ENCODE results near the gene HS3ST4. TPM values are rescaled to one million over a fixed set of nuclear protein-coding genes. Genes with fewer than 3 reads are reported as not detected.

Gene HS3ST4
- total RNA-seq, 5 donors from 2014 or later (not counting 1 experiment from before 2014, with no cell fraction given), result not detected

DNA sequence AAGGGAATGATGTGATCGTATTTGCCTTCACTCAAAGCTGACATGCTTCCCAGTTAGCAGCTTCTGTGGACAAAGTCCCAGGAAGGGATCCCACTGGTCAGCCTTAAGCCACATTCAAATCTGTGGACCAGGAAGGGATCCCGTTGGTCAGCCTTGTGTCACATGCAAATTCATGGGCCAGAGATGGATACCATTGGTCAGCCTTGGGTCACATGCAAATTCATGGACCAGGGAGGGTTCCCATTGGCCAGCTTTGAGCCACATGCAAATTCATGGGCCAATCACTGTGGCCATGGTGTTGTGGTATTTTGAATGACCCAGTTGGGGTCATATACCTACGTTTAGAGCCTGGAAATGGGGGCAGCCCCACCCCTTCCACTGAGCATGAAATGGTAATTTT is 201.6 kb downstream of the HS3ST4 start:
- Histone ChIP-seq H3K27ac (ENCODE audit: low read length) (no peak overlapping the region), H3K4me3 (ENCODE audit: control insufficient read depth in 1 of 2, extremely low read depth in 1 of 2, low read length in 1 of 2) (no peak overlapping the region), H3K4me1 (ENCODE audit: control insufficient read depth in 1 of 2, extremely low read depth in 1 of 2, insufficient read depth in 2 of 2, low read length in 2 of 2) (no peaks in the 10 kb centered on the region), H3K36me3 (ENCODE audit: control insufficient read depth in 2 of 2, extremely low read depth in 1 of 2, insufficient read depth in 1 of 2, low read length in 1 of 2) (no peaks in the 10 kb centered on the region), H3K27me3 (replicated peaks in 1 of 2; ENCODE audit: control insufficient read depth in 2 of 2, extremely low read depth in 1 of 2, insufficient read depth in 2 of 2, low read length in 1 of 2) (peaks cover 2 to 5% of the 10 kb centered on the region in 2 experiments), H3K9me3 (no peaks in the 10 kb centered on the region)
- no peak overlapping the region for H3K27ac Mint-ChIP-seq
- H3K4me3 Mint-ChIP-seq, result no peak overlapping the region
- peaks cover 17 to 38% of the 10 kb centered on the region in 2 donors for H3K27me3 Mint-ChIP-seq
- no peak for ATAC-seq (replicated peaks in 1 of 4)
- no peaks in the 10 kb centered on the region for H3K4me1 Mint-ChIP-seq
- no peak for DNase-seq
- ChIA-PET POLR2A (no interaction called here), CTCF (no interaction called here)
- H3K36me3 Mint-ChIP-seq, result no peaks in the 10 kb centered on the region
- peaks cover 0 to 6% (median 0%) of the 10 kb centered on the region in 3 donors for H3K9me3 Mint-ChIP-seq
- 63% methylated on average over 1 of the region's 3 CpGs for WGBS (ENCODE audit: insufficient coverage)

DNA sequence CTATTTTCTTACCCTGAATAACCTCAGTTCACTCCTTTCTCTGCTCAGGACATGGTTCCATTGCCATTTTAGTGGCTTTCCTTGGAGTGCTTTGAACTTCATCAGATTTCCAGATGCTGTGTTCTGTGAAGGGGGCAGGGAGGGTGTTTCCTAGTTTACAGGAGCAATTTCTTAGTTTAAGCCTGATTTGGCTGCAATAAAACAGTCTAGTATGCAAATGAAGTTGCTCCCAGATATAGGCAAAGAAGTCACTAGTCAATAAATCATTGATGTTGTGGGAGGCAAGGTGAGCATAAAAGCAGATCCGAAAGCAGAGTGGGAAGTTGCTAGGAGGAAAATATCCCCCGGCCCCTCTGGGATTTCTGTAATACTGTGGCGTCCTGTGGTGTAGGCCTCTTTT is 202.3 kb downstream of the HS3ST4 start:
- peaks cover 2 to 5% of the 10 kb centered on the region in 2 experiments for H3K27me3 ChIP-seq (replicated peaks in 1 of 2; ENCODE audit: control insufficient read depth in 2 of 2, extremely low read depth in 1 of 2, insufficient read depth in 2 of 2, low read length in 1 of 2)
- ATAC-seq (replicated peaks in 1 of 4) (no peak), DNase-seq (no peak)
- Mint-ChIP-seq H3K4me1 (no peaks in the 10 kb centered on the region), H3K4me3 (no peak overlapping the region), H3K27ac (no peak overlapping the region), H3K36me3 (no peaks in the 10 kb centered on the region), H3K9me3 (peaks cover 0 to 6% (median 0%) of the 10 kb centered on the region in 3 donors), H3K27me3 (peaks cover 17 to 39% of the 10 kb centered on the region in 2 donors)
- 100% methylated on average over 1 of the region's 3 CpGs for WGBS (ENCODE audit: insufficient coverage)
- CTCF ChIA-PET, result no interaction called here
- POLR2A ChIA-PET, result no interaction called here
- H3K27ac ChIP-seq (ENCODE audit: low read length), result no peak overlapping the region
- H3K4me1 ChIP-seq (ENCODE audit: control insufficient read depth in 1 of 2, extremely low read depth in 1 of 2, insufficient read depth in 2 of 2, low read length in 2 of 2), result no peaks in the 10 kb centered on the region
- no peaks in the 10 kb centered on the region for H3K36me3 ChIP-seq (ENCODE audit: control insufficient read depth in 2 of 2, extremely low read depth in 1 of 2, insufficient read depth in 1 of 2, low read length in 1 of 2)
- no peaks in the 10 kb centered on the region for H3K9me3 ChIP-seq
- no peak overlapping the region for H3K4me3 ChIP-seq (ENCODE audit: control insufficient read depth in 1 of 2, extremely low read depth in 1 of 2, low read length in 1 of 2)

DNA sequence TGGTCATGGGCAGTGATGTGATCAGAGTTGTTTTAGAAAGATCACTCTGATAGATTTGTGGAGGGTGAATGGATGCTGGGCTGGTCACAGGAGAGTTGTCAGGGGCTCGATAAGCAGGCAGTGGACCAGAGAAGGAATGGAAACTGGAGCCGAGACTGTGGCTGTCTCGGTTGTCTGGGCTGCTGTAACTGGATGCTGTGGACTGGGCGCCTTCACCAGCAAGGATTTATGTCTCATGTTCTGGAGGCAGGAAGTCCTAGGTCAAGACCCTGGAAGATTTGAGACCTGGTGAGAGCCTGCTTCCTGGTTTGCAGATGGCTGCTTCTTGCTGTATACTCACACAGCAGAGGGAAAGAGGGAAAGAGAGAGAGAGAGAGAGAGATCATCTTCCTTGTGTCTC is 203.6 kb downstream of the HS3ST4 start:
- DNase-seq (no peak), ATAC-seq (replicated peaks in 1 of 4) (no peak)
- Mint-ChIP-seq H3K9me3 (no peaks in the 10 kb centered on the region), H3K4me3 (no peak overlapping the region), H3K27me3 (peaks cover 17 to 38% of the 10 kb centered on the region in 2 donors), H3K36me3 (no peaks in the 10 kb centered on the region), H3K27ac (no peak overlapping the region), H3K4me1 (no peaks in the 10 kb centered on the region)
- Histone ChIP-seq H3K36me3 (ENCODE audit: control insufficient read depth in 2 of 2, extremely low read depth in 1 of 2, insufficient read depth in 1 of 2, low read length in 1 of 2) (no peaks in the 10 kb centered on the region), H3K9me3 (no peaks in the 10 kb centered on the region), H3K4me3 (ENCODE audit: control insufficient read depth in 1 of 2, extremely low read depth in 1 of 2, low read length in 1 of 2) (no peak overlapping the region), H3K27me3 (replicated peaks in 1 of 2; ENCODE audit: control insufficient read depth in 2 of 2, extremely low read depth in 1 of 2, insufficient read depth in 2 of 2, low read length in 1 of 2) (peaks cover 2 to 5% of the 10 kb centered on the region in 2 experiments), H3K4me1 (ENCODE audit: control insufficient read depth in 1 of 2, extremely low read depth in 1 of 2, insufficient read depth in 2 of 2, low read length in 2 of 2) (no peaks in the 10 kb centered on the region), H3K27ac (ENCODE audit: low read length) (no peak overlapping the region)
- WGBS (ENCODE audit: insufficient coverage), result 23% methylated on average over 4 of the region's 4 CpGs
- CTCF ChIA-PET, result no interaction called here
- POLR2A ChIA-PET, result no interaction called here

DNA sequence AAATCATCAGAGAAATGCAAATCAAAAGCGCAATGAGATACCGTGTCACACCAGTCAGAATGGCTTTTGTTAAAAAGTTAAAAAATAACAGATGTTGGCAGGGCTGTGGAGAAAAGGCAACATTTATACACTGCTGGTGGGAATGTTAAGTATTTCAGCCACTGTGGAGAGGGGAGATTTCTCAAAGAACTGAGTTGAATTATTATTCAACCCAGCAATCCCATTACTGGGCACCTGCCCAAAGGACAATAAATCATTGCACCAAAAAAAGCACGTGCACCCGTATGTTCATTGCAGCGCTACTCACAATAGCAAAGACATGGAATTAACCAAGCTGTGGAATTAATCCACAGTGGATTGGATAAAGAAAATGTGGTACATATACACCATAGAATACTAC is 204.7 kb downstream of the HS3ST4 start:
- ATAC-seq (replicated peaks in 1 of 4), result no peak
- no peak overlapping the region for H3K4me3 Mint-ChIP-seq

DNA sequence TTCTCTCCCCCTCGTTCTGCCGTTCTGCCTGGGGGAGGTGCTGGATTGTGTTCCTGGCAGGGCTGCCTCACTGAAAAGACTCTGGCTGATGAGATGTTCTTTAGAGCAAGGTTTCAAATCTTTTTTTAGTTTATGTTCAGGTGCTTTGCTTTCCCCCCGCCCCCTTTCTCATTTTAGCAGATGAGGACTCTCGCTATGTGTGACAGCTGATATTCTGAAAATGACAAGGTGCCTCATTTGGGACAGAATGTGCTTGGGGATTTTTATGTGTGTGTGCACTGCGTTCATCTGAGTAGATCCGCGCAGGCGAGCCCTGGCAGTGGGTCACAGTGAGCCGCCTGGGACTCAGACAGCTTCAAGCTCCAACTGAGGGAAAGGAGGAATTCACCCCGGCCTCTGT is 205.9 kb downstream of the HS3ST4 start:
- H3K27ac ChIP-seq (ENCODE audit: low read length), result no peak overlapping the region
- DNase-seq (no peak), ATAC-seq (replicated peaks in 1 of 4) (no peak)
- Mint-ChIP-seq H3K4me3 (no peak overlapping the region), H3K4me1 (no peaks in the 10 kb centered on the region), H3K9me3 (no peaks in the 10 kb centered on the region), H3K27ac (no peak overlapping the region), H3K36me3 (no peaks in the 10 kb centered on the region), H3K27me3 (peaks cover 18 to 34% of the 10 kb centered on the region in 2 donors)
- H3K4me3 ChIP-seq (ENCODE audit: control insufficient read depth in 1 of 2, extremely low read depth in 1 of 2, low read length in 1 of 2), result no peak overlapping the region
- WGBS (ENCODE audit: insufficient coverage), result 74% methylated on average over 6 of the region's 10 CpGs
- H3K36me3 ChIP-seq (ENCODE audit: control insufficient read depth in 2 of 2, extremely low read depth in 1 of 2, insufficient read depth in 1 of 2, low read length in 1 of 2), result no peaks in the 10 kb centered on the region
- H3K4me1 ChIP-seq (ENCODE audit: control insufficient read depth in 1 of 2, extremely low read depth in 1 of 2, insufficient read depth in 2 of 2, low read length in 2 of 2), result no peaks in the 10 kb centered on the region
- ChIA-PET CTCF (no interaction called here), POLR2A (no interaction called here)
- H3K9me3 ChIP-seq, result no peaks in the 10 kb centered on the region
- H3K27me3 ChIP-seq (replicated peaks in 1 of 2; ENCODE audit: control insufficient read depth in 2 of 2, extremely low read depth in 1 of 2, insufficient read depth in 2 of 2, low read length in 1 of 2), result peaks cover 2 to 5% of the 10 kb centered on the region in 2 experiments

More for the DNA sequence above, 204.7 kb downstream of the HS3ST4 start:
- Histone ChIP-seq H3K4me1 (ENCODE audit: control insufficient read depth in 1 of 2, extremely low read depth in 1 of 2, insufficient read depth in 2 of 2, low read length in 2 of 2) (no peaks in the 10 kb centered on the region), H3K27me3 (replicated peaks in 1 of 2; ENCODE audit: control insufficient read depth in 2 of 2, extremely low read depth in 1 of 2, insufficient read depth in 2 of 2, low read length in 1 of 2) (peaks cover 2 to 5% of the 10 kb centered on the region in 2 experiments), H3K27ac (ENCODE audit: low read length) (no peak overlapping the region), H3K36me3 (ENCODE audit: control insufficient read depth in 2 of 2, extremely low read depth in 1 of 2, insufficient read depth in 1 of 2, low read length in 1 of 2) (no peaks in the 10 kb centered on the region), H3K4me3 (ENCODE audit: control insufficient read depth in 1 of 2, extremely low read depth in 1 of 2, low read length in 1 of 2) (no peak overlapping the region), H3K9me3 (no peaks in the 10 kb centered on the region)
- Mint-ChIP-seq H3K9me3 (no peaks in the 10 kb centered on the region), H3K4me1 (no peaks in the 10 kb centered on the region), H3K36me3 (no peaks in the 10 kb centered on the region), H3K27ac (no peak overlapping the region), H3K27me3 (peaks cover 17 to 31% of the 10 kb centered on the region in 2 donors)
- ChIA-PET POLR2A (no interaction called here), CTCF (no interaction called here)
- DNase-seq, result no peak
- WGBS (ENCODE audit: insufficient coverage), result no CpG with 5 or more reads among the region's 5 CpGs

DNA sequence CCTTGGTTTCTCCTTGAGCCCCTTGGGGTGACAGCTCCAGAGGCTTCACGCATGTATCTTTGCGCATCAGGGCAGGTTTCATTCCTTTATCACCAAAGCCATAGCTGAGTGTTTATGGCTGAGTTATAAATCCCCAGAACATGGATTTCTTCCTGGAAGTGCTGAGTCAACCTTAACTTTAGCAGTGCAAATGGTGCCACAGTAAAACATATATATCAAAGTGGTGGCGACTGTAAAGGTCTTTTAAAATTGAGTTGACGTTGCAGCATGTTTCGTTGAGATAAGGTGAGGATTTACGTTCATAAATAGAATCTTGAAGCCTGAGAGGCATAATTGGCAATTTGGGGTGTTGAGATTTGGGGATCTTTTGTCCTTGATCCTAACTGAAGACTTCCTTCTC is 214.1 kb downstream of the HS3ST4 start:
- no peak overlapping the region for H3K4me3 Mint-ChIP-seq
- no peak overlapping the region for H3K27ac Mint-ChIP-seq
- ATAC-seq (replicated peaks in 1 of 4) (no peak), DNase-seq (no peak)
- H3K9me3 Mint-ChIP-seq, result peaks cover 0 to 5% (median 0%) of the 10 kb centered on the region in 3 donors
- Histone ChIP-seq H3K27me3 (replicated peaks in 1 of 2; ENCODE audit: control insufficient read depth in 2 of 2, extremely low read depth in 1 of 2, insufficient read depth in 2 of 2, low read length in 1 of 2) (no peaks in the 10 kb centered on the region), H3K4me3 (ENCODE audit: control insufficient read depth in 1 of 2, extremely low read depth in 1 of 2, low read length in 1 of 2) (no peak overlapping the region), H3K36me3 (ENCODE audit: control insufficient read depth in 2 of 2, extremely low read depth in 1 of 2, insufficient read depth in 1 of 2, low read length in 1 of 2) (no peaks in the 10 kb centered on the region), H3K9me3 (no peaks in the 10 kb centered on the region), H3K27ac (ENCODE audit: low read length) (no peak overlapping the region), H3K4me1 (ENCODE audit: control insufficient read depth in 1 of 2, extremely low read depth in 1 of 2, insufficient read depth in 2 of 2, low read length in 2 of 2) (no peaks in the 10 kb centered on the region)
- ChIA-PET POLR2A (no interaction called here), CTCF (no interaction called here)
- H3K27me3 Mint-ChIP-seq, result peaks cover 1 to 11% of the 10 kb centered on the region in 2 donors
- H3K4me1 Mint-ChIP-seq, result no peaks in the 10 kb centered on the region
- H3K36me3 Mint-ChIP-seq, result no peaks in the 10 kb centered on the region
- WGBS (ENCODE audit: insufficient coverage), result 43% methylated on average over 3 of the region's 6 CpGs

DNA sequence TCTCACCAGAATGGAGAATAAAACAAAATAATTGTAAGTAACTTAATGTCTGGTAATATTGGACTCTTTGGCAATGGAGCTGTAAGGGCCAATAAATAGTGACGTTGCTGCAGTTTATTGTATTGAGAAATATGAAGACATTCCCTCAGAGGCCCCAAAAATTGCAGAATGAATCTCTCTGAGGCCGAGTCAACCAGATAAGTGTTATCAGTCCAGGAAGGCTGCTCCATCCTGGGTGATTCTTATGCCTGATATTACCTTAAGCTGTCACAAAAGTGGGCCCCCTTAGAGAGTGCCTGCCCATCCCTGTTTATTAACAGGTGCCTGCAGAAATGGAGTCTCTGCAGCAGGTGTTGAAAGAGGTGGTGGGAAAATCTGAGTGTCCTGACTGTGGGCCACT is 219.2 kb downstream of the HS3ST4 start:
- H3K4me3 ChIP-seq (ENCODE audit: control insufficient read depth in 1 of 2, extremely low read depth in 1 of 2, low read length in 1 of 2), result no peak overlapping the region
- H3K27me3 ChIP-seq (replicated peaks in 1 of 2; ENCODE audit: control insufficient read depth in 2 of 2, extremely low read depth in 1 of 2, insufficient read depth in 2 of 2, low read length in 1 of 2), result peaks cover 0 to 3% of the 10 kb centered on the region in 2 experiments
- ChIA-PET CTCF (no interaction called here), POLR2A (no interaction called here)
- H3K9me3 ChIP-seq, result no peaks in the 10 kb centered on the region
- no peak for ATAC-seq (replicated peaks in 1 of 4)
- no peaks in the 10 kb centered on the region for H3K36me3 ChIP-seq (ENCODE audit: control insufficient read depth in 2 of 2, extremely low read depth in 1 of 2, insufficient read depth in 1 of 2, low read length in 1 of 2)
- Mint-ChIP-seq H3K4me1 (no peaks in the 10 kb centered on the region), H3K27ac (no peak overlapping the region), H3K36me3 (no peaks in the 10 kb centered on the region), H3K9me3 (no peaks in the 10 kb centered on the region), H3K27me3 (peaks cover 1 to 5% of the 10 kb centered on the region in 2 donors), H3K4me3 (no peak overlapping the region)
- H3K4me1 ChIP-seq (ENCODE audit: control insufficient read depth in 1 of 2, extremely low read depth in 1 of 2, insufficient read depth in 2 of 2, low read length in 2 of 2), result no peaks in the 10 kb centered on the region
- H3K27ac ChIP-seq (ENCODE audit: low read length), result no peak overlapping the region
- no peak for DNase-seq
- WGBS (ENCODE audit: insufficient coverage), result 48% methylated on average over 2 of the region's 2 CpGs
